ENCODE measurements around the gene R3HCC1L.

DNA sequence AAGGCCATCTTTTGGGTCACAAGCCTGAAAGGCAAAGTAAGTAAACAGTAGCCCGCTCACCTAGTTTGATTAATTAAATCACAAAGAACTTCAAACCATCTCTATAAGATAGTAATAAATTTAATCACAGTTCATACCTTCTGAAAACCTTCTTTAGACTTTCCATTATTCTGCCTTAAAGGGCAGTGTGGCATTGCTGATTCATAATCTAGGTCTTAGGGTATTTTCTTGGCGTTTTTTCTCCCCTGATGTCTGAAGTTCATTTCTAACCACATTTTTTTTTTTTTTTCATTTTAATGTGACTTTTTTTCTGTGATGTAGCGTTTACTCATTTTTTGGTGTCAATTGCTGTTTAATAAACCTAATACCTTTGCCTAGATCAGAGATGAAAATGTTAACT lies 106.1 kb downstream of the R3HCC1L start:
- TF ChIP-seq, protein P1, sequence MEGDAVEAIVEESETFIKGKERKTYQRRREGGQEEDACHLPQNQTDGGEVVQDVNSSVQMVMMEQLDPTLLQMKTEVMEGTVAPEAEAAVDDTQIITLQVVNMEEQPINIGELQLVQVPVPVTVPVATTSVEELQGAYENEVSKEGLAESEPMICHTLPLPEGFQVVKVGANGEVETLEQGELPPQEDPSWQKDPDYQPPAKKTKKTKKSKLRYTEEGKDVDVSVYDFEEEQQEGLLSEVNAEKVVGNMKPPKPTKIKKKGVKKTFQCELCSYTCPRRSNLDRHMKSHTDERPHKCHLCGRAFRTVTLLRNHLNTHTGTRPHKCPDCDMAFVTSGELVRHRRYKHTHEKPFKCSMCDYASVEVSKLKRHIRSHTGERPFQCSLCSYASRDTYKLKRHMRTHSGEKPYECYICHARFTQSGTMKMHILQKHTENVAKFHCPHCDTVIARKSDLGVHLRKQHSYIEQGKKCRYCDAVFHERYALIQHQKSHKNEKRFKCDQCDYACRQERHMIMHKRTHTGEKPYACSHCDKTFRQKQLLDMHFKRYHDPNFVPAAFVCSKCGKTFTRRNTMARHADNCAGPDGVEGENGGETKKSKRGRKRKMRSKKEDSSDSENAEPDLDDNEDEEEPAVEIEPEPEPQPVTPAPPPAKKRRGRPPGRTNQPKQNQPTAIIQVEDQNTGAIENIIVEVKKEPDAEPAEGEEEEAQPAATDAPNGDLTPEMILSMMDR (conservative IDR thresholded peaks at IDR 0.05 in 1 of 2, IDR thresholded peaks at IDR 0.05 in 1 of 2; ENCODE audit: extremely low read depth in 1 of 2, insufficient read depth in 1 of 2, low read depth in 1 of 2, low read length in 2 of 2), result no peak
- no peak for TF ChIP-seq EZH2 (IDR thresholded peaks at IDR 0.05; ENCODE audit: borderline replicate concordance, low read length)

Data from mammary epithelial cell (primary cell).